Astrocyte (in vitro differentiated cells and primary cell): ENCODE measurements around the gene AKR1D1.

Experiments used
- EZH2 ChIP-seq: IDR thresholded peaks from 2 replicates; pipeline ENCODE4 v1.6.1; 2012; ENCODE audit warnings: mild to moderate bottlenecking, low read length, inconsistent platforms; ENCODE audit not compliant: insufficient read depth
- TF ChIP-seq, protein P1 (sequence below): IDR thresholded peaks from 2 replicates; pipeline ENCODE4 v1.5.1; 2011; ENCODE audit warnings: low read depth, mild to moderate bottlenecking, inconsistent platforms, low read length, moderate library complexity; ENCODE audit not compliant: insufficient read depth

DNA sequence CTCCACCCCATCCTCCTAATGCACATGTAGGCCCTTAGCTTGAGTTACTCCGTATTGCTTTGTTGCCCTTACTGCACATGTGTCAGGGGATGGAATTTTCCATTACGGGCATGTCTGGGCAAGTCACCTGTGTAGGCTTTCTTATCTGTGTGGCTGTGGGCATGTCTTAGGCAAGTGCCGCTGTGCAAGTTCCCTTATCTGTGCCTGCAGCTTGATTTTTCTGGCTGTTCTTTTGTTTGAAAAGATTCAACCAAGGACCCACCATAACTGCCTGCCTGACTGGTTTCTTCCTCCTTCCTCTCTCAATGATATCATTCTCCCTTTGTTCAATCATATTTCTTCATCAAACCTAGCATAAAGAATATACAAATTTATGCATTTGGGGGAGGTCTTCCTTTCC, 88.5 kb downstream of the AKR1D1 start:
- TF ChIP-seq, protein P1, sequence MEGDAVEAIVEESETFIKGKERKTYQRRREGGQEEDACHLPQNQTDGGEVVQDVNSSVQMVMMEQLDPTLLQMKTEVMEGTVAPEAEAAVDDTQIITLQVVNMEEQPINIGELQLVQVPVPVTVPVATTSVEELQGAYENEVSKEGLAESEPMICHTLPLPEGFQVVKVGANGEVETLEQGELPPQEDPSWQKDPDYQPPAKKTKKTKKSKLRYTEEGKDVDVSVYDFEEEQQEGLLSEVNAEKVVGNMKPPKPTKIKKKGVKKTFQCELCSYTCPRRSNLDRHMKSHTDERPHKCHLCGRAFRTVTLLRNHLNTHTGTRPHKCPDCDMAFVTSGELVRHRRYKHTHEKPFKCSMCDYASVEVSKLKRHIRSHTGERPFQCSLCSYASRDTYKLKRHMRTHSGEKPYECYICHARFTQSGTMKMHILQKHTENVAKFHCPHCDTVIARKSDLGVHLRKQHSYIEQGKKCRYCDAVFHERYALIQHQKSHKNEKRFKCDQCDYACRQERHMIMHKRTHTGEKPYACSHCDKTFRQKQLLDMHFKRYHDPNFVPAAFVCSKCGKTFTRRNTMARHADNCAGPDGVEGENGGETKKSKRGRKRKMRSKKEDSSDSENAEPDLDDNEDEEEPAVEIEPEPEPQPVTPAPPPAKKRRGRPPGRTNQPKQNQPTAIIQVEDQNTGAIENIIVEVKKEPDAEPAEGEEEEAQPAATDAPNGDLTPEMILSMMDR: no peak
- TF ChIP-seq EZH2: no peak
